Bronchial epithelial cell (primary cell): Measurements from ENCODE around the gene TLCD2. TPM values are rescaled to one million over a fixed set of nuclear protein-coding genes. Genes with fewer than 3 reads are reported as not detected.
"Not testable (repeated sequence)": the region's sequence is repeated elsewhere in the genome, so short reads cannot be mapped to it uniquely, and the experiment has no call there.

Source experiments
- DNase-seq: peaks from one replicate; pipeline ENCODE4 v3.0.0-alpha.2; 2010; ENCODE audit warnings: low read depth
- FAIRE-seq: peaks from 2 replicates; lab custom pipeline; 2011; peaks lifted over from hg19 to GRCh38; lab: Jason Lieb, UNC
- H3K27me3 ChIP-seq: 2 replicates; pipeline ENCODE4 v1.5.1; 2011; ENCODE audit warnings: low read length; ENCODE audit not compliant: control insufficient read depth, insufficient read depth
- H3K36me3 ChIP-seq: 2 replicates; pipeline ENCODE4 v1.5.1; 2011; ENCODE audit warnings: low read length; ENCODE audit not compliant: control insufficient read depth, insufficient read depth
- H3K4me3 ChIP-seq: 2 replicates; pipeline ENCODE4 v1.5.1; 2011; ENCODE audit warnings: mild to moderate bottlenecking, low read depth, low read length, control low read depth
- CTCF ChIP-seq: IDR thresholded peaks from 2 replicates; pipeline ENCODE4 v1.5.1; 2011; ENCODE audit warnings: mild to moderate bottlenecking, moderate library complexity, low read length, control low read depth, inconsistent platforms; ENCODE audit not compliant: insufficient read depth, severe bottlenecking
- total RNA-seq: library from RNA; depleted of rRNA; stranded (reverse); fragments of >200 nt; gene quantifications from 2 replicates; pipeline ENCODE4 v1.2.1, GENCODE V29; 2014

Gene TLCD2
- total RNA-seq, 1 donor from 2014 or later: 4.5 TPM

- Histone ChIP-seq H3K36me3 (peaks cover 4% of the 10 kb centered on the region), H3K27me3 (no peaks in the 10 kb centered on the region), H3K4me3 (no peak overlapping the region)
- TF ChIP-seq CTCF: no peak
- FAIRE-seq: no peak
- DNase-seq: no peak
Measured at GRCh38 chr17:1707107-1707506, 3.1 kb downstream of the TLCD2 start.

GRCh38 chr17:1705004-1705403, 5.2 kb downstream of the TLCD2 start:
- FAIRE-seq (no peak), DNase-seq (no peak)
- no peaks in the 10 kb centered on the region for H3K27me3 ChIP-seq
- peaks cover 4% of the 10 kb centered on the region for H3K36me3 ChIP-seq
- H3K4me3 ChIP-seq: no peak overlapping the region
- TF ChIP-seq CTCF: no peak

GRCh38 chr17:1703063-1703462, 7.1 kb downstream of the TLCD2 start:
- no peak for TF ChIP-seq CTCF
- peaks cover 2% of the 10 kb centered on the region for H3K36me3 ChIP-seq
- H3K4me3 ChIP-seq: no peak overlapping the region
- DNase-seq (peak; percentile 17), FAIRE-seq (peak; percentile 76)
- no peaks in the 10 kb centered on the region for H3K27me3 ChIP-seq

- not testable (repeated sequence) for DNase-seq, H3K36me3 ChIP-seq, FAIRE-seq, H3K4me3 ChIP-seq, H3K27me3 ChIP-seq
Measured at GRCh38 chr17:1699891-1700290, 10.3 kb downstream of the TLCD2 start.

GRCh38 chr17:1697681-1698080, 12.5 kb downstream of the TLCD2 start:
- DNase-seq (no peak), FAIRE-seq (no peak)
- Histone ChIP-seq H3K27me3 (no peaks in the 10 kb centered on the region), H3K36me3 (no peaks in the 10 kb centered on the region), H3K4me3 (no peak overlapping the region)
- TF ChIP-seq CTCF: no peak

GRCh38 chr17:1695365-1695764, 14.8 kb downstream of the TLCD2 start:
- Histone ChIP-seq H3K36me3 (no peaks in the 10 kb centered on the region), H3K4me3 (no peak overlapping the region), H3K27me3 (no peaks in the 10 kb centered on the region)
- DNase-seq (no peak), FAIRE-seq (no peak)
- no peak for TF ChIP-seq CTCF
